GM20000 (cell line): ENCODE data around the gene SAP130.

Source experiments
- DNase-seq: peaks from one replicate; pipeline ENCODE4 v3.0.0; 2012; ENCODE audit warnings: low spot score
- CTCF ChIP-seq: IDR thresholded peaks from 2 replicates; pipeline ENCODE4 v1.5.1; 2012; ENCODE audit warnings: mild to moderate bottlenecking, control low read depth; ENCODE audit errors: extremely low read depth, missing control alignments

The SAP130 gene

GRCh38 chr2:127940641-127941040 is 87.2 kb downstream of the SAP130 start:
- DNase-seq = no peak
- no peak for TF ChIP-seq CTCF

GRCh38 chr2:127935337-127935736 is 92.5 kb downstream of the SAP130 start:
- no peak for DNase-seq
- no peak for TF ChIP-seq CTCF

- no peak for TF ChIP-seq CTCF
- no peak for DNase-seq
Observed at GRCh38 chr2:127932199-127932876, 95.5 kb downstream of the SAP130 start.

GRCh38 chr2:127929449-127929848 is 98.4 kb downstream of the SAP130 start:
- no peak for DNase-seq
- TF ChIP-seq CTCF = no peak

DNA sequence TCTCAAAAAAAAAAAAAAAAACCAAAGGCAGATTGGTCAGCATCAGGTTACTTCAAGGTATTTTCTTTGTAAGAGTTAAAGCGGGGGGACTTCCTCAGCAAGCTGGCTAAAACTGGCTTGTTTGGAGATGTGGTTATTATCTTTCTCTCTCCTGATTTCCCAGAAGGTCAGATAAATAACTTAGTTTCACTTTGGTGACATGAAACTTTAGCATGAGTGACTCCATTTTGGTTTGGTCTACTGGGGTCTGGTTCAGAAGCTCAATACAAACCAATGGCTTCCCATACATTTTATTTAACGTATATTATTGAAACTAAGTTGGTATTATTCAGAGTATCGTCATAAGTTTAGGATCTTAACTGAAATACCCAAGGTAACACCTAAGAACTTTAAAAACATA is 100.5 kb downstream of the SAP130 start:
- TF ChIP-seq CTCF = no peak

GRCh38 chr2:127917916-127918315 is 109.9 kb downstream of the SAP130 start:
- DNase-seq = no peak
- TF ChIP-seq CTCF = no peak

More for the DNA sequence above, 100.5 kb downstream of the SAP130 start:
- DNase-seq = no peak

DNA sequence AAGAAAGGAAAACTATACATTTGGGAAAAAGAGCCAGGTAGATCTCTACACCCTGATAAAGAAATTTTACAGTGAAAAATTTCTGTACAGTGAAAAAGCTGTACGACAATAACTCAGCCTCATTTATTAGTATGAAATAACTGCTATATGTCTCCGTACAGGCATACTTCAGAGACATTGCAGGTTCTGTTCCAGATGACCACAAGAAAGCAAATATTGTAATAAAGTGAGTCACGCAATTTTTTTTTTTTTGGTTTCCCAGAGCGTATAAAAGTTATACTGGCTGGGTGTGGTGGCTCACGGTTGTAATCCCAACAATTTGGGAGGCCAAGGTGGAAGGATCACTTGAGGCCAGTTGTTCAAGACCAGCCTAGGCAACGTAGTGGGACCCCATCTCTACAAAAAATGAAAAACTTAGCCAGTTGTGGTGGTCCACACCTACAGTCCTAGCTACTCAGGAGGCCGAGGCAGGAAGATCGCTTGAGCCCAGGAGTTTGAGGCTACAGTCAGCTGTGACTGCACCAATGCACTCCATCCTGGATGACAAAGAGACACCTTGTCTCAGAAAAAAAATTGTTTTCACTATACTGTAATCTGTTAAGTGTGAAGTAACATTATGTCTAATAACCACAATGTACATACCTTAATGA is 113.9 kb downstream of the SAP130 start:
- no peak for TF ChIP-seq CTCF
- DNase-seq = no peak
